GM12878 (cell line): ENCODE data around the gene NACC1. TPM values are rescaled to one million over a fixed set of nuclear protein-coding genes. Genes with fewer than 3 reads are reported as not detected.
A peak's percentile ranks its signal among the peaks of the same experiment; 100 is the strongest.

Experiments used
- BHLHE40 ChIP-seq, 2 experiments: fragments of 450-650 bp in 1 of 2; IDR thresholded peaks; 2 replicates each; pipeline ENCODE4 v1.6.1; 2011 to 2017; ENCODE audit warnings: low read depth in 2 of 2, borderline replicate concordance in 1 of 2, improper control_type of control experiment in 1 of 2, low read length in 1 of 2, mild to moderate bottlenecking in 1 of 2
- BMI1 ChIP-seq: fragments of 450-650 bp; IDR thresholded peaks from 2 replicates; pipeline ENCODE4 v1.6.1; 2016; ENCODE audit warnings: mild to moderate bottlenecking, moderate library complexity, borderline replicate concordance
- CEBPB ChIP-seq, 2 experiments: fragments of 150-350 bp in 1 of 2; IDR thresholded peaks; 2 replicates each; pipeline ENCODE4 v1.6.1; 2012 to 2014; ENCODE audit warnings: low read depth in 2 of 2, low read length in 2 of 2, borderline replicate concordance in 1 of 2, inconsistent platforms in 1 of 2
- CREB1 ChIP-seq: IDR thresholded peaks from 2 replicates; pipeline ENCODE4 v1.6.1; 2012; ENCODE audit warnings: low read depth, mild to moderate bottlenecking, inconsistent platforms
- CREM ChIP-seq: IDR thresholded peaks from 2 replicates; pipeline ENCODE4 v1.6.1; 2014; ENCODE audit warnings: antibody characterized with exemption, low read depth
- FOXK2 ChIP-seq: fragments of 450-650 bp; IDR thresholded peaks from 2 replicates; pipeline ENCODE4 v1.6.1; 2017; ENCODE audit warnings: mild to moderate bottlenecking, moderate library complexity
- HCFC1 ChIP-seq: fragments of 150-350 bp; IDR thresholded peaks from 2 replicates; pipeline ENCODE4 v1.6.1; 2014; ENCODE audit warnings: low read length
- HDGF ChIP-seq: fragments of 450-650 bp; IDR thresholded peaks from 2 replicates; pipeline ENCODE4 v1.6.1; 2016; ENCODE audit warnings: antibody characterized with exemption
- IKZF2 ChIP-seq, 2 experiments: fragments of 450-650 bp; IDR thresholded peaks; 2 replicates each; pipeline ENCODE4 v1.6.1; 2017; ENCODE audit warnings: mild to moderate bottlenecking in 2 of 2, moderate library complexity in 2 of 2
- MEF2B ChIP-seq: fragments of 450-650 bp; IDR thresholded peaks from 2 replicates; pipeline ENCODE4 v1.6.1; 2018; ENCODE audit warnings: mild to moderate bottlenecking, moderate library complexity; ENCODE audit not compliant: partially characterized antibody, poor library complexity, severe bottlenecking
- MTA2 ChIP-seq: fragments of 450-650 bp; IDR thresholded peaks from 2 replicates; pipeline ENCODE4 v1.6.1; 2016; ENCODE audit warnings: low read depth, mild to moderate bottlenecking, moderate library complexity
- NFIC ChIP-seq: IDR thresholded peaks from 2 replicates; pipeline ENCODE4 v1.6.1; 2012; ENCODE audit warnings: low read depth, mild to moderate bottlenecking, inconsistent platforms, low read length, moderate library complexity
- NFYB ChIP-seq: IDR thresholded peaks from 2 replicates; pipeline ENCODE4 v1.6.1; 2011; ENCODE audit warnings: low read depth, mild to moderate bottlenecking, low read length, improper control_type of control experiment, moderate library complexity; ENCODE audit not compliant: insufficient read depth
- PAX5 ChIP-seq: IDR thresholded peaks from 2 replicates; pipeline ENCODE4 v1.6.1; 2011; ENCODE audit warnings: low read depth, low read length, borderline replicate concordance
- SMARCA5 ChIP-seq: fragments of 450-650 bp; IDR thresholded peaks from 2 replicates; pipeline ENCODE4 v1.6.1; 2017; ENCODE audit warnings: mild to moderate bottlenecking
- SMC3 ChIP-seq: IDR thresholded peaks from 2 replicates; pipeline ENCODE4 v1.6.1; 2011; ENCODE audit warnings: low read length, improper control_type of control experiment, borderline replicate concordance
- SREBF1 ChIP-seq: IDR thresholded peaks from 2 replicates; pipeline ENCODE4 v1.6.1; 2012; ENCODE audit warnings: mild to moderate bottlenecking, low read length
- TARDBP ChIP-seq: IDR thresholded peaks from 2 replicates; pipeline ENCODE4 v1.6.1; 2016; ENCODE audit warnings: borderline replicate concordance
- TCF12 ChIP-seq: IDR thresholded peaks from 2 replicates; pipeline ENCODE4 v1.6.1; 2011; ENCODE audit warnings: low read depth, mild to moderate bottlenecking, low read length
- TCF3 ChIP-seq: IDR thresholded peaks from 2 replicates; pipeline ENCODE4 v1.6.1; 2012; ENCODE audit warnings: low read depth, mild to moderate bottlenecking, low read length, borderline replicate concordance; ENCODE audit not compliant: insufficient read depth
- WRNIP1 ChIP-seq: IDR thresholded peaks from 2 replicates; pipeline ENCODE4 v1.6.1; 2011; ENCODE audit warnings: low read depth, low read length, improper control_type of control experiment, borderline replicate concordance
- YY1 ChIP-seq: IDR thresholded peaks from 2 replicates; pipeline ENCODE4 v1.6.1; 2011; ENCODE audit warnings: low read depth, mild to moderate bottlenecking, low read length
- ZBED1 ChIP-seq: IDR thresholded peaks from 2 replicates; pipeline ENCODE4 v1.6.1; 2016; ENCODE audit warnings: borderline replicate concordance
- polyA plus RNA-seq, 11 experiments: library from polyadenylated mRNA; depleted of rRNA in 4 of 11; unstranded in 6 of 11; stranded (reverse) in 5 of 11; fragments of >200 nt; fragmentation: Nextera tagmentation in 4 of 11; fragmentation: Illumina TruSeq in 1 of 11; extraction: Ambion mirVana in 4 of 11; extraction: Trizol in 1 of 11; gene quantifications; 1 replicate in 1 of 11; 2 replicates in 10 of 11; pipeline versions ENCODE4 v1.2.1 to v1.2.3, GENCODE V29; 2011 to 2016; ENCODE audit warnings: inconsistent platforms in 2 of 11, missing spikeins in 2 of 11, low read depth in 1 of 11
- total RNA-seq, 4 experiments: library from RNA; depleted of rRNA in 3 of 4; stranded (reverse); fragments of >200 nt in 3 of 4; fragmentation: Illumina TruSeq in 1 of 4; extraction: Trizol in 1 of 4; gene quantifications; 2 replicates each; pipeline versions ENCODE4 v1.2.1 to v1.2.3, GENCODE V29; 2013 to 2021
- TF ChIP-seq, protein P1 (sequence below): fragments of 450-650 bp; IDR thresholded peaks from 2 replicates; pipeline ENCODE4 v1.6.1; 2016; ENCODE audit warnings: mild to moderate bottlenecking
- TF ChIP-seq, protein P2 (sequence below): fragments of 450-650 bp; IDR thresholded peaks from 2 replicates; pipeline ENCODE4 v1.6.1; 2017; ENCODE audit warnings: mild to moderate bottlenecking
- TF ChIP-seq, protein P3 (sequence below): fragments of 450-650 bp; IDR thresholded peaks from 2 replicates; pipeline ENCODE4 v1.6.1; 2017; ENCODE audit warnings: mild to moderate bottlenecking, moderate library complexity

NACC1 gene
- total and polyA plus RNA-seq, 10 of the 15 experiments (the other 5 are each of a cell fraction or from before 2014, with no cell fraction given): 0.18 to 120 (median 19.2) TPM

DNA sequence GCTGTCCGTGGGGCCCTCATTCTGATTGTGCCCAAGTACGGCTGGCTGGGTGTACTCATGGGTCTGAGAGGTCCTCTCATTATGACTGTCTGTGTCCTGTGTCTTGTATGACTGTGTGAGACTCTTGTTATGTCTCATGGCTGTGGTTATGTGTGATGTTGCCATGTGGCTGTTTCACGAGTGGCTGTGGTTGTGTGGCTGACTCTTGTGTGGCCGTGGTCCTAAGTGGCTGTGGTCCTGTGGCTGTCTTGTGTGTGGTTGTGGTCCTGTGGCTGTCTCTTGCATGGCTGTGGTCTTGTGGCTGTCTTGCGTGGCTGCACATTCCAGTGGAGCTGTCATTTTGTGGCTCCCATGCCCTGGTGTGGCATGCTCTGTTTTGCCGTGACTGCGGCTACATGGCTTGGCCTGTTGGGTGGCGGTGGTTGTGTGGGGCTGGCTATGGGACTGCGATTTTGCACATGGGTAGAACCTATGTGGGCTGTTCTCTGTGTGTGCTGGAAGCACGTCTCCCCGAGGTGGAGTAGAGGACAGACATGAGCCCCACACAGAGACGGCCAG is 18.0 kb upstream of the NACC1 start (continued):
- TF ChIP-seq MEF2B (peak; percentile 88), SMARCA5 (peak; percentile 71), MTA2 (peak; percentile 95), HCFC1 (peak; percentile 59), BMI1 (peak; percentile 71; the same call in 1 of the 2 replicates), CREB1 (peak; percentile 76), PAX5 (peak; percentile 100), TCF12 (peak; percentile 89), IKZF2 (IDR thresholded peaks at IDR 0.05) (peak; percentile 95 to 98), TCF3 (peak; percentile 65; the same call in 1 of the 2 replicates), ZBED1 (peak; percentile 98), WRNIP1 (0 out of 2 replicates have a peak, but pooled peaks have one; percentile 64), HDGF (peak; percentile 97), SMC3 (no peak), CEBPB (IDR thresholded peaks at IDR 0.05; ENCODE audit: borderline replicate concordance in 1 of 2, low read depth in 2 of 2, low read length in 2 of 2) (no peak), NFIC (peak; percentile 97; the same call in 1 of the 2 replicates), YY1 (no peak; the same call in 1 of the 2 replicates), CREM (peak; percentile 94), FOXK2 (peak; percentile 63; the same call in 1 of the 2 replicates), SREBF1 (peak; percentile 72), NFYB (no peak), TARDBP (peak; percentile 86; the same call in 1 of the 2 replicates), BHLHE40 (IDR thresholded peaks at IDR 0.05; ENCODE audit: borderline replicate concordance in 1 of 2, low read depth in 2 of 2, low read length in 1 of 2) (peak; percentile 97)
- TF ChIP-seq, protein P1, sequence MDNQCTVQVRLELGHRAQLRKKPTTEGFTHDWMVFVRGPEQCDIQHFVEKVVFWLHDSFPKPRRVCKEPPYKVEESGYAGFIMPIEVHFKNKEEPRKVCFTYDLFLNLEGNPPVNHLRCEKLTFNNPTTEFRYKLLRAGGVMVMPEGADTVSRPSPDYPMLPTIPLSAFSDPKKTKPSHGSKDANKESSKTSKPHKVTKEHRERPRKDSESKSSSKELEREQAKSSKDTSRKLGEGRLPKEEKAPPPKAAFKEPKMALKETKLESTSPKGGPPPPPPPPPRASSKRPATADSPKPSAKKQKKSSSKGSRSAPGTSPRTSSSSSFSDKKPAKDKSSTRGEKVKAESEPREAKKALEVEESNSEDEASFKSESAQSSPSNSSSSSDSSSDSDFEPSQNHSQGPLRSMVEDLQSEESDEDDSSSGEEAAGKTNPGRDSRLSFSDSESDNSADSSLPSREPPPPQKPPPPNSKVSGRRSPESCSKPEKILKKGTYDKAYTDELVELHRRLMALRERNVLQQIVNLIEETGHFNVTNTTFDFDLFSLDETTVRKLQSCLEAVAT: peak; percentile 100
- TF ChIP-seq, protein P2, sequence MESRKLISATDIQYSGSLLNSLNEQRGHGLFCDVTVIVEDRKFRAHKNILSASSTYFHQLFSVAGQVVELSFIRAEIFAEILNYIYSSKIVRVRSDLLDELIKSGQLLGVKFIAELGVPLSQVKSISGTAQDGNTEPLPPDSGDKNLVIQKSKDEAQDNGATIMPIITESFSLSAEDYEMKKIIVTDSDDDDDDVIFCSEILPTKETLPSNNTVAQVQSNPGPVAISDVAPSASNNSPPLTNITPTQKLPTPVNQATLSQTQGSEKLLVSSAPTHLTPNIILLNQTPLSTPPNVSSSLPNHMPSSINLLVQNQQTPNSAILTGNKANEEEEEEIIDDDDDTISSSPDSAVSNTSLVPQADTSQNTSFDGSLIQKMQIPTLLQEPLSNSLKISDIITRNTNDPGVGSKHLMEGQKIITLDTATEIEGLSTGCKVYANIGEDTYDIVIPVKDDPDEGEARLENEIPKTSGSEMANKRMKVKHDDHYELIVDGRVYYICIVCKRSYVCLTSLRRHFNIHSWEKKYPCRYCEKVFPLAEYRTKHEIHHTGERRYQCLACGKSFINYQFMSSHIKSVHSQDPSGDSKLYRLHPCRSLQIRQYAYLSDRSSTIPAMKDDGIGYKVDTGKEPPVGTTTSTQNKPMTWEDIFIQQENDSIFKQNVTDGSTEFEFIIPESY: peak; percentile 70; the same call in 1 of the 2 replicates
- TF ChIP-seq, protein P3, sequence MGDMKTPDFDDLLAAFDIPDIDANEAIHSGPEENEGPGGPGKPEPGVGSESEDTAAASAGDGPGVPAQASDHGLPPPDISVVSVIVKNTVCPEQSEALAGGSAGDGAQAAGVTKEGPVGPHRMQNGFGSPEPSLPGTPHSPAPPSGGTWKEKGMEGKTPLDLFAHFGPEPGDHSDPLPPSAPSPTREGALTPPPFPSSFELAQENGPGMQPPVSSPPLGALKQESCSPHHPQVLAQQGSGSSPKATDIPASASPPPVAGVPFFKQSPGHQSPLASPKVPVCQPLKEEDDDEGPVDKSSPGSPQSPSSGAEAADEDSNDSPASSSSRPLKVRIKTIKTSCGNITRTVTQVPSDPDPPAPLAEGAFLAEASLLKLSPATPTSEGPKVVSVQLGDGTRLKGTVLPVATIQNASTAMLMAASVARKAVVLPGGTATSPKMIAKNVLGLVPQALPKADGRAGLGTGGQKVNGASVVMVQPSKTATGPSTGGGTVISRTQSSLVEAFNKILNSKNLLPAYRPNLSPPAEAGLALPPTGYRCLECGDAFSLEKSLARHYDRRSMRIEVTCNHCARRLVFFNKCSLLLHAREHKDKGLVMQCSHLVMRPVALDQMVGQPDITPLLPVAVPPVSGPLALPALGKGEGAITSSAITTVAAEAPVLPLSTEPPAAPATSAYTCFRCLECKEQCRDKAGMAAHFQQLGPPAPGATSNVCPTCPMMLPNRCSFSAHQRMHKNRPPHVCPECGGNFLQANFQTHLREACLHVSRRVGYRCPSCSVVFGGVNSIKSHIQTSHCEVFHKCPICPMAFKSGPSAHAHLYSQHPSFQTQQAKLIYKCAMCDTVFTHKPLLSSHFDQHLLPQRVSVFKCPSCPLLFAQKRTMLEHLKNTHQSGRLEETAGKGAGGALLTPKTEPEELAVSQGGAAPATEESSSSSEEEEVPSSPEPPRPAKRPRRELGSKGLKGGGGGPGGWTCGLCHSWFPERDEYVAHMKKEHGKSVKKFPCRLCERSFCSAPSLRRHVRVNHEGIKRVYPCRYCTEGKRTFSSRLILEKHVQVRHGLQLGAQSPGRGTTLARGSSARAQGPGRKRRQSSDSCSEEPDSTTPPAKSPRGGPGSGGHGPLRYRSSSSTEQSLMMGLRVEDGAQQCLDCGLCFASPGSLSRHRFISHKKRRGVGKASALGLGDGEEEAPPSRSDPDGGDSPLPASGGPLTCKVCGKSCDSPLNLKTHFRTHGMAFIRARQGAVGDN: no peak
